Measurements from ENCODE around the gene STOML1. TPM values are rescaled to one million over a fixed set of nuclear protein-coding genes. Genes with fewer than 3 reads are reported as not detected.
A peak's percentile ranks its signal among the peaks of the same experiment; 100 is the strongest.

STOML1 gene
- total RNA-seq, 1 experiment from 2014 or later, result 5.0 TPM

DNA sequence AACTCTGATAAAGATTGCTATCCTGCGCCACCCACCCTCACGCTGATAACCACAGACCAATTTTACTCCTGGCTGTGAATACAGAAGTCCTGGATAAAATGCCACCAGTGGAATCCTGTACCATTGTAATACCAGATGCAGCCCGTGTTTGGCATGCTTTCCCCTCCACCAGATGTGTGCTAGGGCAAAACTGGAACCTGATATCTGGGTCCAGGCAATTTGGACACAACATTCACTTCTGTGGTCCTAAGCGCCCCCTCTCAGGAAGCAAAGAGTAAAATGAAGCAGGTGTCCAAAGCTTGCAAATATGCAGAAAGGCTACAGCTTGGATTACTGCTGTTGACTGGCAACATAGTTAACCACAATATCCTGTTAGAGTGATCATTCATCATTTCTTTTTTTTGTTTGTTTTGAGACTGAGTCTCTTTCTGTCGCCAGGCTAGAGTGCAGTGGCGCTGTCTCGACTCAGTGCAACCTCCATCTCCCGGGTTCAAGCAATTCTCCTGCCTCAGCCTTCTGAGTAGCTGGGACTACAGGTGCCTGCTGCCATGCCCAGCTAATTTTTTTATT, 33.0 kb downstream of the STOML1 start:
- Histone ChIP-seq H3K4me1 (ENCODE audit: control insufficient read depth in 1 of 2, insufficient read depth in 2 of 2, low read length in 2 of 2) (peaks cover 16 to 30% of the 10 kb centered on the region in 2 experiments), H2AFZ (ENCODE audit: low read depth, low read length, poor library complexity, severe bottlenecking) (no peak overlapping the region), H3K27ac (ENCODE audit: low read depth, low read length) (no peak overlapping the region), H4K20me1 (ENCODE audit: insufficient read depth) (no peaks in the 10 kb centered on the region), H3K9me3 (ENCODE audit: control insufficient read depth in 1 of 2, insufficient read depth in 1 of 2, low read depth in 1 of 2, low read length in 2 of 2) (no peaks in the 10 kb centered on the region), H3K79me2 (ENCODE audit: insufficient read depth, low read length) (no peaks in the 10 kb centered on the region), H3K9ac (ENCODE audit: low read length) (no peak overlapping the region), H3K4me2 (ENCODE audit: low read length) (no peak overlapping the region), H3K9me2 (ENCODE audit: insufficient read depth) (no peaks in the 10 kb centered on the region), H3K27me3 (ENCODE audit: insufficient read depth, low read length) (no peaks in the 10 kb centered on the region), H3K4me3 (replicated peaks in 1 of 2; ENCODE audit: low read depth in 1 of 2, low read length in 2 of 2) (no peak overlapping the region), H3K36me3 (ENCODE audit: control insufficient read depth in 1 of 2, insufficient read depth in 2 of 2, low read length in 2 of 2) (no peaks in the 10 kb centered on the region)
- no peak for ATAC-seq
- TF ChIP-seq EZH2 (IDR thresholded peaks at IDR 0.05) (no peak), POLR2AphosphoS5 (IDR thresholded peaks at IDR 0.05; ENCODE audit: low read depth, low read length) (no peak), RAD21 (IDR thresholded peaks at IDR 0.05; ENCODE audit: low read depth) (no peak), JUND (IDR thresholded peaks at IDR 0.05) (no peak), SP1 (IDR thresholded peaks at IDR 0.05; ENCODE audit: low read depth) (no peak)
- BruUV-seq (replicated peaks), result no TSS peak
- ChIA-PET POLR2A (no interaction called here), RAD21 (ENCODE audit: low non-redundant PET in 1 of 2, low total read pairs in 2 of 2, uncharacterized antibody in 2 of 2, unreplicated experiment in 2 of 2) (no interaction called here), CTCF (interaction anchor here (1.7 to 2.6 kb wide), 2 partner anchors 8 to 14 kb away, joined by 8 read pairs; no protein-coding TSS in a partner anchor)
- intact Hi-C loops (cut with micrococcal nuclease), result no loop called here
- no peak for DNase-seq (ENCODE audit: low read depth, low spot score)

DNA sequence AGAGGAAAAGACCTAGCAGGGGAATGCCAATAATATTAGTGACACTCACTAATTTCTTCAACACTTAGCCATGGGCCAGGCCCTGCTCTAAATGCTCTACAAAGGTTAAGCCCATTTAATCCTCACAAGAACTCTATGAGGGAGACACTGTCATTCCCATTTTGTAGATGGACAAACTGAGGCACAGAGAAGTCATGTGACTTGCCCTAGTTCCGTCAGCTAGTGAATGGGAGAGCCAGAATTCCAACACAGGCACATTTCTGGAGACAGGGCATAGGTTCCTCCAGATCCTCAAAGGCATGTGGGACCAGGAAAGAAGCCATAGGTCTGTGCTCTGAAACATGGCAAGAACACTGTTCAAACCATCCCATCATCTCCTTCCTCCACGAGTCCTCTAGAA, 34.3 kb downstream of the STOML1 start:
- H3K9ac ChIP-seq (ENCODE audit: low read length), result no peak overlapping the region
- H3K4me1 ChIP-seq (ENCODE audit: control insufficient read depth in 1 of 2, insufficient read depth in 2 of 2, low read length in 2 of 2), result peaks cover 16 to 30% of the 10 kb centered on the region in 2 experiments
- CTCF ChIA-PET, result interaction anchor here (2.2 kb wide), 1 partner anchor 15 kb away, joined by 13 read pairs; no protein-coding TSS in a partner anchor
- TF ChIP-seq, protein P1, sequence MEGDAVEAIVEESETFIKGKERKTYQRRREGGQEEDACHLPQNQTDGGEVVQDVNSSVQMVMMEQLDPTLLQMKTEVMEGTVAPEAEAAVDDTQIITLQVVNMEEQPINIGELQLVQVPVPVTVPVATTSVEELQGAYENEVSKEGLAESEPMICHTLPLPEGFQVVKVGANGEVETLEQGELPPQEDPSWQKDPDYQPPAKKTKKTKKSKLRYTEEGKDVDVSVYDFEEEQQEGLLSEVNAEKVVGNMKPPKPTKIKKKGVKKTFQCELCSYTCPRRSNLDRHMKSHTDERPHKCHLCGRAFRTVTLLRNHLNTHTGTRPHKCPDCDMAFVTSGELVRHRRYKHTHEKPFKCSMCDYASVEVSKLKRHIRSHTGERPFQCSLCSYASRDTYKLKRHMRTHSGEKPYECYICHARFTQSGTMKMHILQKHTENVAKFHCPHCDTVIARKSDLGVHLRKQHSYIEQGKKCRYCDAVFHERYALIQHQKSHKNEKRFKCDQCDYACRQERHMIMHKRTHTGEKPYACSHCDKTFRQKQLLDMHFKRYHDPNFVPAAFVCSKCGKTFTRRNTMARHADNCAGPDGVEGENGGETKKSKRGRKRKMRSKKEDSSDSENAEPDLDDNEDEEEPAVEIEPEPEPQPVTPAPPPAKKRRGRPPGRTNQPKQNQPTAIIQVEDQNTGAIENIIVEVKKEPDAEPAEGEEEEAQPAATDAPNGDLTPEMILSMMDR (IDR thresholded peaks at IDR 0.05 in 2 of 3, conservative IDR thresholded peaks at IDR 0.05 in 1 of 3; ENCODE audit: borderline replicate concordance in 1 of 3, insufficient read depth in 1 of 3, low read depth in 2 of 3, low read length in 2 of 3), result no peak
- TF ChIP-seq, protein P2, sequence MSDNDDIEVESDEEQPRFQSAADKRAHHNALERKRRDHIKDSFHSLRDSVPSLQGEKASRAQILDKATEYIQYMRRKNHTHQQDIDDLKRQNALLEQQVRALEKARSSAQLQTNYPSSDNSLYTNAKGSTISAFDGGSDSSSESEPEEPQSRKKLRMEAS (IDR thresholded peaks at IDR 0.05), result no peak
- no peak for TF ChIP-seq POLR2AphosphoS5 (IDR thresholded peaks at IDR 0.05; ENCODE audit: low read depth, low read length)
- TF ChIP-seq ELF1 (IDR thresholded peaks at IDR 0.05; ENCODE audit: borderline replicate concordance, low read depth), result no peak
- no peak for TF ChIP-seq SIN3A (IDR thresholded peaks at IDR 0.05; ENCODE audit: low read depth)
- no peak for TF ChIP-seq CEBPB (IDR thresholded peaks at IDR 0.05; ENCODE audit: low read depth)
- no peak for TF ChIP-seq ZNF274 (IDR thresholded peaks at IDR 0.05; ENCODE audit: low read depth, low read length)
- TF ChIP-seq, protein P3, sequence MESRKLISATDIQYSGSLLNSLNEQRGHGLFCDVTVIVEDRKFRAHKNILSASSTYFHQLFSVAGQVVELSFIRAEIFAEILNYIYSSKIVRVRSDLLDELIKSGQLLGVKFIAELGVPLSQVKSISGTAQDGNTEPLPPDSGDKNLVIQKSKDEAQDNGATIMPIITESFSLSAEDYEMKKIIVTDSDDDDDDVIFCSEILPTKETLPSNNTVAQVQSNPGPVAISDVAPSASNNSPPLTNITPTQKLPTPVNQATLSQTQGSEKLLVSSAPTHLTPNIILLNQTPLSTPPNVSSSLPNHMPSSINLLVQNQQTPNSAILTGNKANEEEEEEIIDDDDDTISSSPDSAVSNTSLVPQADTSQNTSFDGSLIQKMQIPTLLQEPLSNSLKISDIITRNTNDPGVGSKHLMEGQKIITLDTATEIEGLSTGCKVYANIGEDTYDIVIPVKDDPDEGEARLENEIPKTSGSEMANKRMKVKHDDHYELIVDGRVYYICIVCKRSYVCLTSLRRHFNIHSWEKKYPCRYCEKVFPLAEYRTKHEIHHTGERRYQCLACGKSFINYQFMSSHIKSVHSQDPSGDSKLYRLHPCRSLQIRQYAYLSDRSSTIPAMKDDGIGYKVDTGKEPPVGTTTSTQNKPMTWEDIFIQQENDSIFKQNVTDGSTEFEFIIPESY (IDR thresholded peaks at IDR 0.05; ENCODE audit: extremely low read depth, insufficient replicate concordance, low read length), result no peak
- TF ChIP-seq SRF (IDR thresholded peaks at IDR 0.05; ENCODE audit: low read depth), result no peak
- no peak for TF ChIP-seq JUND (IDR thresholded peaks at IDR 0.05)
- no peak for TF ChIP-seq ZFX (IDR thresholded peaks at IDR 0.05)
- TF ChIP-seq YY1 (IDR thresholded peaks at IDR 0.05; ENCODE audit: extremely low read depth, insufficient replicate concordance, low read depth, low read length), result no peak
- TF ChIP-seq, protein P4, sequence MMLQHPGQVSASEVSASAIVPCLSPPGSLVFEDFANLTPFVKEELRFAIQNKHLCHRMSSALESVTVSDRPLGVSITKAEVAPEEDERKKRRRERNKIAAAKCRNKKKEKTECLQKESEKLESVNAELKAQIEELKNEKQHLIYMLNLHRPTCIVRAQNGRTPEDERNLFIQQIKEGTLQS (IDR thresholded peaks at IDR 0.05), result no peak
- TF ChIP-seq EGR1 (IDR thresholded peaks at IDR 0.05; ENCODE audit: low read depth), result no peak
- TF ChIP-seq EZH2phosphoT487 (IDR thresholded peaks at IDR 0.05; ENCODE audit: borderline replicate concordance), result no peak

More for the DNA sequence above, 34.3 kb downstream of the STOML1 start:
- no peaks in the 10 kb centered on the region for H3K9me2 ChIP-seq (ENCODE audit: insufficient read depth)
- peak overlapping the region; percentile 84 for H2AFZ ChIP-seq (ENCODE audit: low read depth, low read length, poor library complexity, severe bottlenecking)
- intact Hi-C loops (cut with micrococcal nuclease), result no loop called here
- BruUV-seq (replicated peaks), result no TSS peak
- H3K4me2 ChIP-seq (ENCODE audit: low read length), result peak overlapping the region; percentile 82
- no peaks in the 10 kb centered on the region for H3K9me3 ChIP-seq (ENCODE audit: control insufficient read depth in 1 of 2, insufficient read depth in 1 of 2, low read depth in 1 of 2, low read length in 2 of 2)
- H3K27ac ChIP-seq (ENCODE audit: low read depth, low read length), result no peak overlapping the region; the same call in 1 of the 2 replicates
- H3K36me3 ChIP-seq (ENCODE audit: control insufficient read depth in 1 of 2, insufficient read depth in 2 of 2, low read length in 2 of 2), result no peaks in the 10 kb centered on the region
- no peaks in the 10 kb centered on the region for H3K27me3 ChIP-seq (ENCODE audit: insufficient read depth, low read length)
- H3K79me2 ChIP-seq (ENCODE audit: insufficient read depth, low read length), result no peaks in the 10 kb centered on the region
- H3K4me3 ChIP-seq (replicated peaks in 1 of 2; ENCODE audit: low read depth in 1 of 2, low read length in 2 of 2), result no peak overlapping the region
- H4K20me1 ChIP-seq (ENCODE audit: insufficient read depth), result no peaks in the 10 kb centered on the region
- ChIA-PET RAD21 (ENCODE audit: low non-redundant PET in 1 of 2, low total read pairs in 2 of 2, uncharacterized antibody in 2 of 2, unreplicated experiment in 2 of 2) (no interaction called here), POLR2A (no interaction called here)
- ATAC-seq, result no peak
- no peak for DNase-seq (ENCODE audit: low read depth, low spot score)

Measured in HCT116 (cell line).